SJCRH30 (cell line): Measurements from ENCODE around the gene VIM. TPM values are rescaled to one million over a fixed set of nuclear protein-coding genes. Genes with fewer than 3 reads are reported as not detected.

Experiments
- DNase-seq, 2 experiments: peaks; one replicate each; pipeline ENCODE4 v3.0.0-alpha.2; 2015 to 2020
- H3K27ac ChIP-seq: fragments of 250-450 bp; sonication (Bioruptor Pico); 2 replicates; pipeline ENCODE4 v1.5.1; 2020; ENCODE audit warnings: mild to moderate bottlenecking, moderate library complexity
- H3K27me3 ChIP-seq: fragments of 250-450 bp; sonication (Bioruptor Pico); 2 replicates; pipeline ENCODE4 v1.5.1; 2020; ENCODE audit warnings: mild to moderate bottlenecking, moderate library complexity
- H3K36me3 ChIP-seq: fragments of 250-450 bp; sonication (Bioruptor Pico); 2 replicates; pipeline ENCODE4 v1.5.1; 2020; ENCODE audit warnings: mild to moderate bottlenecking, moderate library complexity
- H3K4me1 ChIP-seq: fragments of 250-450 bp; sonication (Bioruptor Pico); 2 replicates; pipeline ENCODE4 v1.5.1; 2020; ENCODE audit warnings: mild to moderate bottlenecking, moderate library complexity
- H3K4me3 ChIP-seq: fragments of 250-450 bp; sonication (Bioruptor Pico); 2 replicates; pipeline ENCODE4 v1.5.1; 2020; ENCODE audit warnings: mild to moderate bottlenecking, moderate library complexity
- H3K9me3 ChIP-seq: fragments of 250-450 bp; sonication (Bioruptor Pico); replicated peaks from 2 replicates; pipeline ENCODE4 v1.5.1; 2020; ENCODE audit warnings: mild to moderate bottlenecking, moderate library complexity
- total RNA-seq: library from RNA; depleted of rRNA; stranded (reverse); fragments of >200 nt; shearing (Covaris generic); gene quantifications from 2 replicates; pipeline ENCODE4 v1.2.3, GENCODE V29; 2014; rRNA removed

Gene VIM
- 1,733 and 1,784 TPM in 2 replicates for total RNA-seq

GRCh38 chr10:17228091-17229015 lies at the start of gene VIM:
TSS of gene VIM (plus strand) at chr10:17228241. CDS start at chr10:17229423, 1,182 bp downstream.
- no peaks in the 10 kb centered on the region for H3K9me3 ChIP-seq
- DNase-seq, result peak; percentile 93 to 95
- H3K4me3 ChIP-seq, result peak within 1 kb of the TSS; percentile 98
- H3K27me3 ChIP-seq, result no peaks in the 10 kb centered on the region
- peaks cover 43% of the 10 kb centered on the region for H3K36me3 ChIP-seq
- H3K27ac ChIP-seq, result peak within 1 kb of the TSS; percentile 100
- H3K4me1 ChIP-seq, result peaks cover 18% of the 10 kb centered on the region

GRCh38 chr10:17179002-17179401 lies 49.0 kb upstream of the VIM start:
- H3K36me3 ChIP-seq, result no peaks in the 10 kb centered on the region
- no peak for DNase-seq
- H3K27ac ChIP-seq, result no peak overlapping the region
- no peaks in the 10 kb centered on the region for H3K27me3 ChIP-seq
- H3K9me3 ChIP-seq, result no peaks in the 10 kb centered on the region
- H3K4me3 ChIP-seq, result no peak overlapping the region
- H3K4me1 ChIP-seq, result no peaks in the 10 kb centered on the region

GRCh38 chr10:17181110-17181509 lies 46.9 kb upstream of the VIM start:
- Histone ChIP-seq H3K9me3 (no peaks in the 10 kb centered on the region), H3K4me1 (no peaks in the 10 kb centered on the region), H3K27ac (no peak overlapping the region), H3K4me3 (no peak overlapping the region), H3K27me3 (no peaks in the 10 kb centered on the region), H3K36me3 (no peaks in the 10 kb centered on the region)
- no peak for DNase-seq

- Histone ChIP-seq H3K9me3 (no peaks in the 10 kb centered on the region), H3K27ac (no peak overlapping the region), H3K4me1 (no peaks in the 10 kb centered on the region), H3K27me3 (no peaks in the 10 kb centered on the region), H3K36me3 (no peaks in the 10 kb centered on the region), H3K4me3 (no peak overlapping the region)
- DNase-seq, result peak; percentile 11 to 51
Measured at GRCh38 chr10:17181751-17182150, 46.3 kb upstream of the VIM start.

- DNase-seq, result no peak
- no peak overlapping the region for H3K4me3 ChIP-seq
- no peaks in the 10 kb centered on the region for H3K4me1 ChIP-seq
- no peaks in the 10 kb centered on the region for H3K36me3 ChIP-seq
- H3K27ac ChIP-seq, result no peak overlapping the region
- no peaks in the 10 kb centered on the region for H3K9me3 ChIP-seq
- no peaks in the 10 kb centered on the region for H3K27me3 ChIP-seq
Measured at GRCh38 chr10:17183110-17183509, 44.9 kb upstream of the VIM start.

- no peak for DNase-seq
- Histone ChIP-seq H3K4me3 (no peak overlapping the region), H3K27ac (no peak overlapping the region), H3K9me3 (no peaks in the 10 kb centered on the region), H3K4me1 (no peaks in the 10 kb centered on the region), H3K27me3 (no peaks in the 10 kb centered on the region), H3K36me3 (no peaks in the 10 kb centered on the region)
Measured at GRCh38 chr10:17185873-17186272, 42.2 kb upstream of the VIM start.

- no peak for DNase-seq
- no peaks in the 10 kb centered on the region for H3K4me1 ChIP-seq
- H3K27ac ChIP-seq, result no peak overlapping the region
- H3K4me3 ChIP-seq, result no peak overlapping the region
- H3K9me3 ChIP-seq, result no peaks in the 10 kb centered on the region
- no peaks in the 10 kb centered on the region for H3K27me3 ChIP-seq
- H3K36me3 ChIP-seq, result no peaks in the 10 kb centered on the region
Measured at GRCh38 chr10:17188644-17189172, 39.3 kb upstream of the VIM start.

- no peaks in the 10 kb centered on the region for H3K27me3 ChIP-seq
- no peak overlapping the region for H3K4me3 ChIP-seq
- no peak overlapping the region for H3K27ac ChIP-seq
- no peak for DNase-seq
- no peaks in the 10 kb centered on the region for H3K4me1 ChIP-seq
- 0 out of 2 replicates have a peak, but pooled peaks cover 3% of the 10 kb centered on the region for H3K9me3 ChIP-seq
- H3K36me3 ChIP-seq, result no peaks in the 10 kb centered on the region
Measured at GRCh38 chr10:17190602-17191001, 37.4 kb upstream of the VIM start.

GRCh38 chr10:17195083-17195482 lies 33.0 kb upstream of the VIM start:
- Histone ChIP-seq H3K27ac (no peak overlapping the region), H3K36me3 (no peaks in the 10 kb centered on the region), H3K4me3 (no peak overlapping the region), H3K4me1 (peaks cover 9% of the 10 kb centered on the region; the same call in 1 of the 2 replicates), H3K9me3 (0 out of 2 replicates have a peak, but pooled peaks cover 3% of the 10 kb centered on the region), H3K27me3 (no peaks in the 10 kb centered on the region)
- no peak for DNase-seq

GRCh38 chr10:17196045-17196444 lies 32.0 kb upstream of the VIM start:
- Histone ChIP-seq H3K4me1 (peaks cover 10% of the 10 kb centered on the region; the same call in 1 of the 2 replicates), H3K9me3 (0 out of 2 replicates have a peak, but pooled peaks cover 3% of the 10 kb centered on the region), H3K4me3 (no peak overlapping the region), H3K27ac (no peak overlapping the region), H3K36me3 (no peaks in the 10 kb centered on the region), H3K27me3 (no peaks in the 10 kb centered on the region)
- no peak for DNase-seq

- no peak for DNase-seq
- Histone ChIP-seq H3K4me3 (no peak overlapping the region), H3K27ac (no peak overlapping the region), H3K9me3 (0 out of 2 replicates have a peak, but pooled peaks cover 3% of the 10 kb centered on the region), H3K27me3 (no peaks in the 10 kb centered on the region), H3K36me3 (no peaks in the 10 kb centered on the region), H3K4me1 (peaks cover 10% of the 10 kb centered on the region; the same call in 1 of the 2 replicates)
Measured at GRCh38 chr10:17196573-17196972, 31.5 kb upstream of the VIM start.

GRCh38 chr10:17199351-17199804 lies 28.7 kb upstream of the VIM start:
- Histone ChIP-seq H3K4me1 (peaks cover 16% of the 10 kb centered on the region), H3K27ac (peak overlapping the region; percentile 88), H3K27me3 (no peaks in the 10 kb centered on the region), H3K36me3 (no peaks in the 10 kb centered on the region), H3K9me3 (0 out of 2 replicates have a peak, but pooled peaks cover 3% of the 10 kb centered on the region), H3K4me3 (peak overlapping the region; percentile 70)
- DNase-seq, result peak in 1 of 2 experiments; percentile 56

GRCh38 chr10:17200001-17200911 lies 27.8 kb upstream of the VIM start:
- Histone ChIP-seq H3K4me1 (peaks cover 19% of the 10 kb centered on the region), H3K9me3 (0 out of 2 replicates have a peak, but pooled peaks cover under 1% of the 10 kb centered on the region), H3K27me3 (no peaks in the 10 kb centered on the region), H3K4me3 (peak overlapping the region; percentile 70), H3K36me3 (no peaks in the 10 kb centered on the region), H3K27ac (peak overlapping the region; percentile 88)
- DNase-seq, result no peak
